ACC112 (cell line): ENCODE results near the gene XIST.
"Not testable (repeated sequence)": the region's sequence is repeated elsewhere in the genome, so short reads cannot be mapped to it uniquely, and the experiment has no call there.

ENCODE experiments used
- H2AFZ ChIP-seq: fragments of 200-600 bp; sonication (generic); one replicate; pipeline ENCODE4 v1.6.0; 2017; ENCODE audit warnings: antibody characterized with exemption, low read length; ENCODE audit not compliant: unreplicated experiment
- H3K27ac ChIP-seq: fragments of 200-600 bp; sonication (generic); 2 replicates; pipeline ENCODE4 v1.5.1; 2014; ENCODE audit warnings: low read depth, mild to moderate bottlenecking, antibody characterized with exemption, low read length, moderate library complexity
- H3K27me3 ChIP-seq: fragments of 200-600 bp; sonication (generic); 2 replicates; pipeline ENCODE4 v1.6.1; 2014; ENCODE audit warnings: mild to moderate bottlenecking, antibody characterized with exemption, low read length, moderate library complexity, mixed read lengths; ENCODE audit not compliant: insufficient read depth
- H3K36me3 ChIP-seq: fragments of 200-600 bp; sonication (generic); 2 replicates; pipeline ENCODE4 v1.6.1; 2016; ENCODE audit warnings: mild to moderate bottlenecking, antibody characterized with exemption, low read length, moderate library complexity, mixed read lengths; ENCODE audit not compliant: insufficient read depth
- H3K4me1 ChIP-seq: fragments of 200-600 bp; sonication (generic); one replicate; pipeline ENCODE4 v1.6.1; 2016; ENCODE audit warnings: low read length, mixed read lengths; ENCODE audit not compliant: insufficient read depth, unreplicated experiment, control insufficient read depth
- H3K4me3 ChIP-seq: fragments of 200-600 bp; sonication (generic); 2 replicates; pipeline ENCODE4 v1.5.1; 2014; ENCODE audit warnings: mild to moderate bottlenecking, low read depth, low read length
- H3K79me2 ChIP-seq: fragments of 200-600 bp; sonication (generic); one replicate; pipeline ENCODE4 v1.6.0; 2016; ENCODE audit warnings: low read length; ENCODE audit not compliant: control insufficient read depth, unreplicated experiment, insufficient read depth

The XIST gene

GRCh38 chrX:73804109-73804508 lies 48.4 kb downstream of the XIST start:
- not testable (repeated sequence) for H3K4me3 ChIP-seq, H3K4me1 ChIP-seq, H3K27ac ChIP-seq, H3K27me3 ChIP-seq, H3K79me2 ChIP-seq, H3K36me3 ChIP-seq, H2AFZ ChIP-seq

DNA sequence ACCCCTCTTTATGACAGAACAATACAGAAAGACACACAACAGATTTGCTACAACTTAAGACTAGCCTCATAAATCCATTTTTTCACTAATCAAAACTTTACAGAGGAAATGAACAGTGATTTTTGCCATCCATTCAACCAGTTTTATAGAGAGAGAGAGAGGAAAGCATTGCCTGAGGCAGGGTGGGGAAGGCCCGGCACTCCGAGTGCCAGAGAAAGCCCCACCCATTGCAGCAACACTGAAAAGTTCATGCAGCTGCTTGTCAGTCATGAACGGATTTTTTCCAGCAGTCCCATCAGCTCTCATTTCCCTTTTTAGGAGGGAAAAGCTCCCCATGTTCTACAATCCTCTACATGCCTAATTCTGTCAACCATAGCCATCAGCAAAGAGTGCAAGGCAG lies 52.6 kb downstream of the XIST start:
- Histone ChIP-seq H3K4me1 (no peaks in the 10 kb centered on the region), H2AFZ (no peak overlapping the region), H3K36me3 (no peaks in the 10 kb centered on the region), H3K4me3 (no peak overlapping the region), H3K27me3 (no peaks in the 10 kb centered on the region), H3K27ac (no peak overlapping the region), H3K79me2 (no peaks in the 10 kb centered on the region)

DNA sequence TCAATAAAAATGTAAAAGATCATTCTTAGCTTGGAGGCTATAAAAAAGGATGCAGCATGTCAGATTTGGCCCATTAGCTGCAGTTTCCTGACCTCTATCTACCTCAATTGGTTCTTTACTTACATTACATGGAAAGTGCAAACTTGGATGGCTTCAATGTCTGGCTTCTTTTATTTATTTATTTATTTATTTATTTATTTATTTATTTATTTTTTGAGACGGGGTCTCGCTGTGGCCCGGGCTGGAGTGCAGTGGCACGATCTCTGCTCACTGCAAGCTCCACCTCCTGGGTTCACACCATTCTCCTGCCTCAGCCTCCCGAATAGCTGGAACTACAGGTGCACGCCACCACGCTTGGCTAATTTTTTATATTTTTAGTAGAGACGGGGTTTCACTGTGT lies 60.0 kb downstream of the XIST start:
- H3K79me2 ChIP-seq, H3K4me1 ChIP-seq, H3K4me3 ChIP-seq, H2AFZ ChIP-seq, H3K36me3 ChIP-seq, H3K27me3 ChIP-seq, H3K27ac ChIP-seq: not testable (repeated sequence)

DNA sequence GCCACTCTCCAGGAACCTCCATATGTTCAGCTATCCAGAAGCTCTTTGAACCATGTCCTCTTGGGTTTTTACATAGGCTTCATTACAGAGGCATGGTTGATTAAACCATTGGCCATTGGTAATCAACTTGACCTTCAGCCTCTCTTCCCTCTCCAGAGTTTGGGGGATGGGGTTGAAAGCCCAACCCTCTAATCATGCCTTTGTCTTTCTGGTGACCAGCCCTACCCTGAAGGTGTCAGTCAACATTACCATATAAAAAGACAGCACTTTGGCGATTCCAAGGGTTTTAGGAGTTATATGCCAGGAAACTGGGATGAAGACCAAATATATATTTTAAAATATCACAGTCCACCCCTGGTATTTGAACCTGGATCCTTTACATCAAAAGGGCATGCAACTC lies 67.0 kb downstream of the XIST start:
- Histone ChIP-seq H2AFZ (no peak overlapping the region), H3K36me3 (no peaks in the 10 kb centered on the region), H3K27ac (no peak overlapping the region), H3K79me2 (no peaks in the 10 kb centered on the region), H3K27me3 (no peaks in the 10 kb centered on the region), H3K4me1 (no peaks in the 10 kb centered on the region), H3K4me3 (no peak overlapping the region)
